CD14-positive monocyte (primary cell): ENCODE measurements around the gene GTPBP6. TPM values are rescaled to one million over a fixed set of nuclear protein-coding genes. Genes with fewer than 3 reads are reported as not detected.

Experiments used
- DNase-seq, 3 donors: peaks; one replicate each; pipeline ENCODE4 v3.0.0-alpha.2; 2011 to 2022
- H2AFZ ChIP-seq: 2 replicates; pipeline ENCODE4 v1.6.0; 2012; ENCODE audit warnings: mild to moderate bottlenecking, low read depth, low read length, inconsistent platforms; ENCODE audit not compliant: insufficient read depth, poor library complexity, severe bottlenecking
- H3K27ac ChIP-seq, 2 donors: 1 replicate in 1 of 2; 2 replicates in 1 of 2; pipeline ENCODE4 v1.5.1; 2012 to 2013; ENCODE audit warnings: low read length in 2 of 2, control low read depth in 1 of 2, inconsistent platforms in 1 of 2, low read depth in 1 of 2, mild to moderate bottlenecking in 1 of 2
- H3K27me3 ChIP-seq, 2 donors: one replicate each; pipeline versions ENCODE4 v1.6.0 to v1.6.1; 2011 to 2013; ENCODE audit warnings: low read length in 2 of 2; ENCODE audit not compliant: control insufficient read depth in 2 of 2, insufficient read depth in 2 of 2
- H3K36me3 ChIP-seq, 2 donors: replicated peaks in 1 of 2; 1 replicate in 1 of 2; 2 replicates in 1 of 2; pipeline versions ENCODE4 v1.5.1 to v1.6.1; 2012 to 2013; ENCODE audit warnings: low read length in 2 of 2, control low read depth in 1 of 2, inconsistent platforms in 1 of 2, mild to moderate bottlenecking in 1 of 2; ENCODE audit not compliant: insufficient read depth in 2 of 2, control insufficient read depth in 1 of 2
- H3K4me1 ChIP-seq, 2 donors: 1 replicate in 1 of 2; 2 replicates in 1 of 2; pipeline versions ENCODE4 v1.5.1 to v1.6.1; 2012 to 2013; ENCODE audit warnings: low read length in 2 of 2, control low read depth in 1 of 2, inconsistent platforms in 1 of 2, mild to moderate bottlenecking in 1 of 2, moderate library complexity in 1 of 2; ENCODE audit not compliant: insufficient read depth in 2 of 2, control insufficient read depth in 1 of 2
- H3K4me2 ChIP-seq: replicated peaks from 2 replicates; pipeline ENCODE3; 2012; ENCODE audit warnings: low read length, moderate library complexity, mild to moderate bottlenecking; ENCODE audit not compliant: poor library complexity, severe bottlenecking; ENCODE audit errors: extremely low read depth
- H3K4me3 ChIP-seq, 3 experiments: fragments of 200-600 bp in 1 of 3; sonication (generic) in 1 of 3; replicated peaks in 1 of 3; 1 replicate in 2 of 3; 2 replicates in 1 of 3; pipeline ENCODE4 v1.5.1; 2011 to 2013; ENCODE audit warnings: low read length in 3 of 3, mild to moderate bottlenecking in 3 of 3, control low read depth in 2 of 3, low read depth in 2 of 3, inconsistent platforms in 1 of 3, moderate library complexity in 1 of 3
- H3K79me2 ChIP-seq: 2 replicates; pipeline ENCODE4 v1.6.0; 2012; ENCODE audit warnings: mild to moderate bottlenecking, control low read depth, inconsistent platforms, low read length, moderate library complexity; ENCODE audit not compliant: insufficient read depth
- H3K9ac ChIP-seq: 2 replicates; pipeline ENCODE4 v1.6.0; 2017; ENCODE audit warnings: low read length, mild to moderate bottlenecking; ENCODE audit not compliant: insufficient read depth, poor library complexity, severe bottlenecking
- H3K9me3 ChIP-seq, 2 donors: replicated peaks in 1 of 2; 1 replicate in 1 of 2; 2 replicates in 1 of 2; pipeline versions ENCODE4 v1.5.1 to v1.6.1; 2012 to 2013; ENCODE audit warnings: low read length in 2 of 2, control low read depth in 1 of 2; ENCODE audit not compliant: control insufficient read depth in 1 of 2, insufficient read depth in 1 of 2
- H4K20me1 ChIP-seq: 2 replicates; pipeline ENCODE4 v1.6.0; 2012; ENCODE audit warnings: mild to moderate bottlenecking, low read length, control low read depth, moderate library complexity; ENCODE audit not compliant: insufficient read depth
- H3K27ac Mint-ChIP-seq, 7 donors: one replicate each; pipeline ENCODE4 v1.8.0; 2020; ENCODE audit warnings: mild to moderate bottlenecking in 7 of 7, mixed read lengths in 7 of 7, moderate library complexity in 6 of 7, inconsistent platforms in 2 of 7
- H3K27me3 Mint-ChIP-seq, 3 donors: one replicate each; pipeline ENCODE4 v1.8.0; 2021 to 2022; ENCODE audit warnings: low read depth in 3 of 3, mild to moderate bottlenecking in 3 of 3, mixed read lengths in 3 of 3, moderate library complexity in 3 of 3, inconsistent platforms in 1 of 3
- H3K36me3 Mint-ChIP-seq, 2 donors: one replicate each; pipeline ENCODE4 v1.8.0; 2020; ENCODE audit warnings: mixed read lengths in 2 of 2, inconsistent platforms in 1 of 2, mild to moderate bottlenecking in 1 of 2
- H3K4me1 Mint-ChIP-seq: one replicate; pipeline ENCODE4 v1.8.0; 2020; ENCODE audit warnings: mild to moderate bottlenecking, mixed read lengths
- H3K4me3 Mint-ChIP-seq, 2 donors: one replicate each; pipeline ENCODE4 v1.8.0; 2020; ENCODE audit warnings: mild to moderate bottlenecking in 2 of 2, mixed read lengths in 2 of 2, moderate library complexity in 1 of 2
- H3K9me3 Mint-ChIP-seq, 7 donors: one replicate each; pipeline ENCODE4 v1.8.0; 2020 to 2022; ENCODE audit warnings: mixed read lengths in 7 of 7, mild to moderate bottlenecking in 6 of 7, moderate library complexity in 6 of 7, inconsistent platforms in 2 of 7
- CTCF ChIP-seq: fragments of 200-600 bp; IDR thresholded peaks from one replicate; pipeline ENCODE4 v1.8.0; 2022; ENCODE audit warnings: antibody characterized with exemption, mild to moderate bottlenecking
- WGBS: methylation state at CpG from one replicate; pipeline ENCODE4 v1.1.5; 2013; ENCODE audit warnings: missing lambda C conversion rate; ENCODE audit not compliant: insufficient coverage; 5-methylcytosine and 5-hydroxymethylcytosine counted together
- intact Hi-C, 2 donors: fragments of 100-400 bp; cut with micrococcal nuclease; formaldehyde crosslinking; loops; one replicate each; pipeline versions ENCODE4 v1.15.0 to v1.15.1; 2023
- polyA plus RNA-seq, 3 donors: library from polyadenylated mRNA; depleted of rRNA in 1 of 3; unstranded in 2 of 3; stranded (reverse) in 1 of 3; fragments of 300-500 nt in 2 of 3; fragments of >200 nt in 1 of 3; fragmentation: Illumina TruSeq in 2 of 3; gene quantifications; 1 replicate in 2 of 3; 2 replicates in 1 of 3; pipeline ENCODE4 v1.2.3, GENCODE V29; 2012 to 2021

Gene GTPBP6
- polyA plus RNA-seq, 3 donors, result 17.2 to 39.3 (median 27.0) TPM

DNA sequence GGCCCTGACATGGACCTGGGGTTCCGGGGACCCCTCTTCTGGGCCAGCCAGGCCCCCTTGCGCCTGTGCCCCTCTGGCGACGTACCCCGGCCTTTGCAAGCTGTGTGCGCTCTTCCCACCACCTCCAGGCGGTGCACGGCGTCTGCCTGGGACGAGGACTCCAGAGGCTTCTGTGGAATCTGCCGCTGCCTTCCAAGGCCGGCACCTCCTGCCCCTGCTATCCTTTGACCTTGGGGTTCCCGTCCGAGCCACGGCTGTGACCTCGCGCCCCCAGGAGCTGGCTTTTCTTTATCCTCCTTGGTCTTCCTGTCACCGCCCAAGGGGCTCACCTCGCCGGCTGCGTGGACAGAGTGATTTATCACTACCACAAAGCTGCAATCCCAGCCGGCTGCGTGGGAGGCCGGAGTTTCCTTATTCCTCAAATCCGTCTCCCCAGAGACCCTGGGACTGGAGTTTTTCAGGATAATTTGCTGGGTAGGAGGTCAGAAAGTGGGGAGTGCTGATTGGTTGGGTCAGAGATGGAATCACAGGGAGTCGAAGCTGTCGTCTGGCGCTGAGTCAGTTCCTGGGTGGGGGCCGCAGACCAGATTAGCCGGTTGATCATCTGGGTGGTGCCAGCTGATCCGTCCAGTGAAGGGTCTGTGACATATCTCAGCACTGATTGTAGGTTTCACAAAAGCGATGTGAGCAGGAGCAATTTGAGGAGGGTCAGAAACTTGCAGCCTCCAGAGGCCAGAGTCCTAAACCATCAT, 57.3 kb downstream of the GTPBP6 start:
- H2AFZ ChIP-seq, result no peak overlapping the region
- H3K9me3 ChIP-seq, result no peaks in the 10 kb centered on the region
- peak in 1 of 3 donors; percentile 4 for DNase-seq
- H3K4me3 ChIP-seq, result no peak overlapping the region
- peak overlapping the region in 1 of 7 donors; percentile 59 for H3K27ac Mint-ChIP-seq
- no peak for TF ChIP-seq CTCF
- no peaks in the 10 kb centered on the region for H3K36me3 Mint-ChIP-seq
- 72% methylated on average over 29 of the region's 32 CpGs for WGBS
- peaks cover 0 to 14% (median 0%) of the 10 kb centered on the region in 7 donors for H3K9me3 Mint-ChIP-seq
- H3K36me3 ChIP-seq, result no peaks in the 10 kb centered on the region
- H3K27me3 Mint-ChIP-seq, result peaks cover 0 to 5% (median 3%) of the 10 kb centered on the region in 3 donors
- H3K79me2 ChIP-seq, result no peaks in the 10 kb centered on the region
- no peaks in the 10 kb centered on the region for H4K20me1 ChIP-seq
- intact Hi-C loops, result no loop called here
- no peaks in the 10 kb centered on the region for H3K4me1 Mint-ChIP-seq
- no peaks in the 10 kb centered on the region for H3K4me1 ChIP-seq
- H3K4me2 ChIP-seq, result no peak overlapping the region
- H3K4me3 Mint-ChIP-seq, result no peak overlapping the region
- no peaks in the 10 kb centered on the region for H3K27me3 ChIP-seq
- no peak overlapping the region for H3K9ac ChIP-seq
- no peak overlapping the region for H3K27ac ChIP-seq

DNA sequence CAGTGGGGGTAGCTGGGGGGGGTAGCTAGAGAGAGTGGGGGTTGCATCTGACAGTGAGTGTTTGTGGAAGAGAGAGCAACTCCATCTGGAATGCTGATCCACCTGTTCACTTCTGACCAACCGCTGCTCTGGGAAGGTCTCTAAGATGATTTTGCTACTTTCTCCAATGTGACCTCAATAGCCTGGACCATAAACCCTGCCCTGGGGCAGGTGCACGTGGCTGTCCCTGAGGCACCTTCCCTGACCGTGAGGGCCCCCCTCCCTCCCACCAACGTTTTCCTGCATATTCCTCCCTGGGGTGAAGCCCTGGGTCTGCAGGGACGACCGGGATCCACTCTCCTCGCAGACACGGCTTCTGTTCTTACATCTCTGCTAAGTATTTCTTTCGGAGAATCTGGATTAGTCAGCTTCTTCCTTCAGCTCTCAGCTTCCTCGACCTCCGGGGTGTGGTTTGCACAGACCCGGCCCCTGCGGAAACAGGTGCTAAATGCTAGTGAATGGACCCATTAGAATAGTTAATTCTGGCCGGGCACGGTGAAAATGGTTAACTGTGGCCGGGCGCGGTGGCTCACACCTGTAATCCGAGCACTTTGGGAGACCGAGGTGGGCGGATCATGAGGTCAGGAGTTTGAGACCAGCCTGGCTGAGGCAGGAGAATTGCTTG, 58.8 kb downstream of the GTPBP6 start:
- H3K9me3 Mint-ChIP-seq, result peaks cover 0 to 14% (median 0%) of the 10 kb centered on the region in 7 donors
- no peak for TF ChIP-seq CTCF
- Histone ChIP-seq H3K9me3 (peaks cover 0 to 9% of the 10 kb centered on the region in 2 donors), H3K9ac (no peak overlapping the region), H3K27ac (no peak overlapping the region), H2AFZ (no peak overlapping the region), H4K20me1 (no peaks in the 10 kb centered on the region), H3K4me2 (no peak overlapping the region), H3K4me1 (no peaks in the 10 kb centered on the region), H3K36me3 (no peaks in the 10 kb centered on the region), H3K4me3 (no peak overlapping the region), H3K79me2 (no peaks in the 10 kb centered on the region), H3K27me3 (no peaks in the 10 kb centered on the region)
- no peaks in the 10 kb centered on the region for H3K4me1 Mint-ChIP-seq
- peak overlapping the region in 1 of 2 donors; percentile 22 for H3K4me3 Mint-ChIP-seq
- H3K27ac Mint-ChIP-seq, result no peak overlapping the region
- peak in 1 of 3 donors; percentile 0 for DNase-seq
- H3K27me3 Mint-ChIP-seq, result peaks cover 0 to 5% (median 0%) of the 10 kb centered on the region in 3 donors
- H3K36me3 Mint-ChIP-seq, result no peaks in the 10 kb centered on the region
- WGBS, result 90% methylated on average over 20 of the region's 21 CpGs
- intact Hi-C loops, result no loop called here
